ENCODE data around the gene RNF32. TPM values are rescaled to one million over a fixed set of nuclear protein-coding genes. Genes with fewer than 3 reads are reported as not detected.

The RNF32 gene
- total RNA-seq = 1 to 10 TPM in 1 of 2 experiments, under 1 TPM in 1; 0.97 to 2.2 TPM

DNA sequence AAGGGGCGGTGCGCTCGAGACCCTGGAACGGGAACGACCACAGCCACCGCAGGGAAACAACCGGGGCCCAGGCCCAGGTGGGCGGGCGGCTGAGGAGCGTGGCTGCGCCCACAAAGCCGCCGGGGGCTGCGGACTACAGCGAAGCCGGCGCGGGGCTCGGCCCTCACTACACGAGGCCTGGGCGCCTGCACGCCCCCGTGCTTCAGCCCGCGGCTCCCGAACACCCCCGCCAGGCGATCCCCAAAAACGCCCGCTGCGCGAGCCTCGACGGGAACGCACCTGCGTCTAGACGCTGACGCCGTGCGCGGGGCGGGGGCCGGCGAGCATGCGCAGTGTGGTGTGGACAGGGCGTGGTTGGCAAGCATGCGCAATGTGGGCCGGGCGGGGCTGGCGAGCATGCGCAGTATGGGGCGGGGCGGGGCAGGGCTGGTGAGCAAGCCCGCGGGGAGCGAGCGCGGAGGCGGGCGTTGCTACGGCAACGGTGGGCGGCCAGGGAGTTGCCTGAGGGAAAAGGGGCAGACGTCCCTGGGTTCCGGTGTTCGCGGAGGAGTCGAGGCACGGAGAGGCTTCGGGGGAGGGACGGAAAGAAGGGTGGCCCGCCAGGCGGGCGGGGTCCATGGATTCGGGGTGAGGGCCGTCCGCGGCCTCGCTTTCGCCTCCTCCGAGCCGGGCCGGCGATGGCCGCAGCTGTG lies at the start of gene RNF32:
RNF32 (plus strand) TSS at position 518 of the 692 bp plus-strand sequence. CDS start 3,104 bp downstream, outside the sequence.
- Mint-ChIP-seq H3K27me3 (peaks cover 24% of the 10 kb centered on the region), H3K4me3 (peak within 1 kb of the TSS; percentile 94), H3K4me1 (peaks cover 14% of the 10 kb centered on the region), H3K36me3 (no peaks in the 10 kb centered on the region), H3K9me3 (peaks cover 4% of the 10 kb centered on the region), H3K27ac (peak within 1 kb of the TSS; percentile 96)
- DNase-seq = peak; percentile 99
- ATAC-seq (ENCODE audit: low read depth) = peak; percentile 91
- POLR2A ChIA-PET = interaction anchor here (1.4 to 1.7 kb wide), 2 partner anchors 9 to 28 kb away, joined by 6 to 12 read pairs; no protein-coding TSS in a partner anchor

DNA sequence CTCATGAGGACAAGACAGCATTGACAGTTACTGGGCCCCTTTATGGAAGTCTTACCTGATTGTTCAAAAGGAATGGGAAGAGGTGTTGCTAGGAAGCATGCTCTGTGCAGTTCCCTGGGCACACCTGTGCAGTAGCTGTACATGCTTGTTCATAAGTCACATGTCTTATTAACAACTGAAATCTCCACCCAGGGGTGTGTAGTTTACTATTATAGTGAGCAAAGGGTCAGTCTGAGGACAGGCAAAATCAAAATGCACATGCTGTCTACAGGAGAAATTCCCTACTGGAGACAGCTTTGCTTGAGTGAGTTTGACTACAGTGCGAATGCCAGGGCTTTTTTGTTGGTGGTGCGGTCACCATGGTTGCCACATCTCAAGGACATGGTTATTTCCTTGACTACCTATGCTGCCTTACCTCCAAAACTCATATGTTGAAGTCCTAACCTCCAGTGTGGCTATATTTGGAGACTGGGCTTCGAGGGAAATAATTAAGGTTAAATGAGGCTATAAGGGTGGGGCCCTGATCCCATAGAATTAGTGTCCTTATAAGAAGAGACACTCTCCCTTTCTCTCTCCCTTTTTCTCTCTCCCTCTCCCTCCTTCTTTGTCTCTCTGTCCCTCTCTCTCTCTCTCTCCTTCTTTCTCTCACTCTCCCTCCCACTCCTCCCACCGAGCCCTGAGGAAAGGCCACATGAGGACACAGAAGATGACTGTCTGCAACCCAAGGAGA lies 48.3 kb upstream of the RNF32 start:
- DNase-seq (no peak), ATAC-seq (ENCODE audit: low read depth) (no peak)
- Mint-ChIP-seq H3K27me3 (peaks cover 3% of the 10 kb centered on the region), H3K9me3 (peaks cover 10% of the 10 kb centered on the region), H3K36me3 (no peaks in the 10 kb centered on the region), H3K4me1 (no peaks in the 10 kb centered on the region), H3K4me3 (no peak overlapping the region), H3K27ac (no peak overlapping the region)
- POLR2A ChIA-PET = no interaction called here

DNA sequence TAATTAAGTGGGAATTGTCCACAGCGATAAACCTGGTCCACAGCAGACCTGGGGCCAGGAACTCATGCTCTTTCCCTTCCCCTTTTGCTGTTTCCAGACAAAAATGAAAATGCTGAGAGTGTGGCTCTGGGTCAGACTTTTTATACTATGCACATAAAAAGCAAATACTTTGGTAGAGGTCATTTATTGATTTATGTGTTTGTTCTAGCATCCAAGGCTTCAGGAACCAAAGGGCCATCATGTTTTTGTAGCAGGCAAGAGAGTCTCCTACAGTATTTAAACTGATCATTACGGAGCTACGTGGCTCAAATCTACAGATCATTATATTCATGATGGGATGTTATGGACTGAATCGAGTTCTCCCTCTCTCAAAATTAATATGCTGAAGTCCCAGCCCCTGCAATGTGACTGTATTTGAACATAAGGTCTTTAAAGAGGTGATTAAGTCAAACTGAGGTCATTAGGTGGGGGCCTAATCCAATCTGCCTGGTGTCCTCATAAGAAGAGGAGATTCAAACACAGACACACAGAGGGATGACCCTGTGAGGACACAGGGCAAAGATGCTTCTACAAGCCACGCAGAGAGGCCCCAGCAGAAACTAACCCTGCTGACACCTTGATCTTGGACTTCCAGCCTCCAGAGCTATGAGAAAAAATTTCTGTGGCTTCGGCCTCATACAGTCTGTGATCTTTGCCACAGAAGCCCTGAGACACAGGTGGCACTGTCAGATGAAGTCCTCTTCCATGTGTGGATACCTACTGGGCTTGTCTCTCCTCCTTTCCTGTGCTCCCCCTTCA lies 46.1 kb upstream of the RNF32 start:
- ATAC-seq (ENCODE audit: low read depth) = no peak
- peaks cover 2% of the 10 kb centered on the region for H3K36me3 Mint-ChIP-seq
- DNase-seq = no peak
- H3K27ac Mint-ChIP-seq = no peak overlapping the region
- H3K9me3 Mint-ChIP-seq = peaks cover 10% of the 10 kb centered on the region
- POLR2A ChIA-PET = no interaction called here
- no peak overlapping the region for H3K4me3 Mint-ChIP-seq
- no peaks in the 10 kb centered on the region for H3K4me1 Mint-ChIP-seq
- H3K27me3 Mint-ChIP-seq = peaks cover 6% of the 10 kb centered on the region

DNA sequence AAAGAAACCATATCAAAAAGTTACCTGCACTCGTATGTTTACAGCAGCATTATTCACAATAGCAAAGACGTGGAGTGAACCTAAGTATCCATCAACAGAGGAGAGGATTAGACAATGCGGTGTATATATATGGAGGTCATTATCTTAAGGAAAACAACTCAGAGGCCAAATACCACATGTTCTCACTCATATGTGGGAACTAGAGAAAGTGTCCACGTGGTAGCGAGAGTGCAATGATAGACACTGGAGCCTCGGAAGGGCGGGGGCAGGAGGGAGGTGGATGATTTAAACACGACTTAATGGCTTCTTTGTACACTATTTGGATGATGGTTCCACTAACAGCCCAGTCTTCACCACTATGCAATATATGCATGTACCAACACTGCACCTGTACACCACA lies 40.1 kb upstream of the RNF32 start:
- peaks cover 25% of the 10 kb centered on the region for H3K27me3 Mint-ChIP-seq

DNA sequence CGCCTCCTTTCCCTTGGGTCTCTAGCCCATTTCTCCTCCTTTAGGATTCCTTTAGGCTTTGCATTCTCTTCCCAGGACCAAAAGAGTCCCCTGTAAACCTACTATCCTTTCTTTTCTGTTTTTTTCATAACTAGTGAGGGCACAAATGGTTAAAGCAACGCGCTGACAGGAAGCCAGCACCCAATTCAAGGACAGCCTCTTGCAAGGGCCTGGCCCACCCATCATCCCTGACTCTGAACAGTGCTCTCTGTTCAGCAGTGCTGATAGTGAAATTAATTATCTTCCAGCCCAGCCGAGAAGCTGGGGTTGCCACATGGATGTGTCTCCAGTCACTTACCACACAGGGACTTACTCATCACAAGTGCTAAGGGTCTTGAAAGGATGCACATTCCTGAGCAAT lies 38.3 kb upstream of the RNF32 start:
- DNase-seq (no peak), ATAC-seq (ENCODE audit: low read depth) (no peak)
- no peaks in the 10 kb centered on the region for H3K4me1 Mint-ChIP-seq
- no peak overlapping the region for H3K27ac Mint-ChIP-seq
- no peaks in the 10 kb centered on the region for H3K9me3 Mint-ChIP-seq
- POLR2A ChIA-PET = no interaction called here
- H3K27me3 Mint-ChIP-seq = peaks cover 26% of the 10 kb centered on the region
- peaks cover 2% of the 10 kb centered on the region for H3K36me3 Mint-ChIP-seq
- H3K4me3 Mint-ChIP-seq = no peak overlapping the region

More for the DNA sequence above, 40.1 kb upstream of the RNF32 start:
- Mint-ChIP-seq H3K9me3 (no peaks in the 10 kb centered on the region), H3K27ac (no peak overlapping the region), H3K4me1 (no peaks in the 10 kb centered on the region), H3K4me3 (no peak overlapping the region), H3K36me3 (peaks cover 2% of the 10 kb centered on the region)
- ATAC-seq (ENCODE audit: low read depth) = no peak
- no peak for DNase-seq
- POLR2A ChIA-PET = no interaction called here

DNA sequence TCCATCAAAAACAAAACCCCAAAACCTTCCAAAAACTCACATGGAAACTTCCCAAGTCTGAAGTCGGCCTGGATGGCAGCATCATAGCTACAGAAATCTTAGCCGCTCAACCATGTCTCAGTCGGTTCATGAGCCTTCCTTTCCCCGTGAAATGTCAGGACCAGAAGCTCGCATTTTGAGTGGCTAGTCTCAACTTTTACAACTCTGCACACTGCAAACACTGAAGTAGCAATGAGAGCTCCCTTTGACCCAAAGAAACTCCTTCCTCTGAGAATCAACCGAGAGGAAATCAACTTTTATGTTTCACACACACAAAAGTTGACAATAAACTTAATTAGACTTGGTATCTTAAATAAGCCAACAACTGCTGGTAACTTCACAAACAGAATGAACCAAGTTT lies 37.6 kb upstream of the RNF32 start:
- H3K27ac Mint-ChIP-seq = no peak overlapping the region
- DNase-seq (no peak), ATAC-seq (ENCODE audit: low read depth) (no peak)
- H3K27me3 Mint-ChIP-seq = peaks cover 28% of the 10 kb centered on the region
- no peaks in the 10 kb centered on the region for H3K9me3 Mint-ChIP-seq
- peaks cover 2% of the 10 kb centered on the region for H3K36me3 Mint-ChIP-seq
- H3K4me3 Mint-ChIP-seq = no peak overlapping the region
- H3K4me1 Mint-ChIP-seq = peaks cover 2% of the 10 kb centered on the region
- POLR2A ChIA-PET = no interaction called here

DNA sequence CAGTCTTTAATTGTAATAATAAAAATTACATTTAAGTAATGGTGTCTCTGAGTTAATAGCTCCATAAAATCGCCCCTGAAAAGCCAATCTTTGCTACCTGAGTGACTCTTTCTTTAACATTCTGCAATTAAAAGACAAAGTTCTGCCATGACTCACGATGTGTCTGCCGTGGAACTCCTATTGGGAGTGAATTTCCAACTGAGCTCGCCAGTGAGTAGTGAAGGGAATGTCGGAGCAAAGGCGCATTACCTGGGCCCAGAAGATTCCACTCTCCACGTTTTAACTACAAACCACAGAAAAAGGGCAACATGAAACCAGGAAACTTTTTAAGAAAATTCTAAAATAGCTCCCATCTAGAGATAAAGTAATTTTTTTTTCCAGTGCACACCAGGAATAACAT lies 36.9 kb upstream of the RNF32 start:
- ATAC-seq (ENCODE audit: low read depth) (no peak), DNase-seq (no peak)
- H3K27me3 Mint-ChIP-seq = peaks cover 33% of the 10 kb centered on the region
- POLR2A ChIA-PET = no interaction called here
- H3K9me3 Mint-ChIP-seq = no peaks in the 10 kb centered on the region
- H3K4me1 Mint-ChIP-seq = peaks cover 5% of the 10 kb centered on the region
- no peaks in the 10 kb centered on the region for H3K36me3 Mint-ChIP-seq
- H3K4me3 Mint-ChIP-seq = no peak overlapping the region
- no peak overlapping the region for H3K27ac Mint-ChIP-seq

DNA sequence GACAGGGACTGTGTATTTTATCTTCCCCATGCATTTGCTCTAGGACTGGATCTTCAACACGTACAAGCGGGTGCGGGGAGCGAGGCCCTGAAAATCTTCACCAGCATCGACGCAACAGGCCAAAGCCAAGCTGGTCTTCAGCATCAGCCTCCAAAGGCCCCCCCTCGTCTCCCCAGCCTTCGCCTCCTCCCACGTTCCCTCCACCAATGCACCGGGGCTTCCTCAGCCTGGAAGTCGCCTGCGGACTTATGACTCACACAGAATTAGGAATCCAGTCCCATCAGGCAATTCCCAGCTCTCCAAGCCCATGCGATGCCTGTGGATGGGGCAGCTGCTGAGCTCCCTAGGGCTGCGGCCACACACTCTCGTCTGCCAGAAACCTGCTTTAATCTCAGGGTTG lies 36.3 kb upstream of the RNF32 start:
- Mint-ChIP-seq H3K27me3 (peaks cover 39% of the 10 kb centered on the region), H3K36me3 (no peaks in the 10 kb centered on the region), H3K4me3 (no peak overlapping the region), H3K9me3 (no peaks in the 10 kb centered on the region), H3K27ac (no peak overlapping the region), H3K4me1 (peaks cover 8% of the 10 kb centered on the region)
- ATAC-seq (ENCODE audit: low read depth) (no peak), DNase-seq (no peak)
- POLR2A ChIA-PET = no interaction called here

DNA sequence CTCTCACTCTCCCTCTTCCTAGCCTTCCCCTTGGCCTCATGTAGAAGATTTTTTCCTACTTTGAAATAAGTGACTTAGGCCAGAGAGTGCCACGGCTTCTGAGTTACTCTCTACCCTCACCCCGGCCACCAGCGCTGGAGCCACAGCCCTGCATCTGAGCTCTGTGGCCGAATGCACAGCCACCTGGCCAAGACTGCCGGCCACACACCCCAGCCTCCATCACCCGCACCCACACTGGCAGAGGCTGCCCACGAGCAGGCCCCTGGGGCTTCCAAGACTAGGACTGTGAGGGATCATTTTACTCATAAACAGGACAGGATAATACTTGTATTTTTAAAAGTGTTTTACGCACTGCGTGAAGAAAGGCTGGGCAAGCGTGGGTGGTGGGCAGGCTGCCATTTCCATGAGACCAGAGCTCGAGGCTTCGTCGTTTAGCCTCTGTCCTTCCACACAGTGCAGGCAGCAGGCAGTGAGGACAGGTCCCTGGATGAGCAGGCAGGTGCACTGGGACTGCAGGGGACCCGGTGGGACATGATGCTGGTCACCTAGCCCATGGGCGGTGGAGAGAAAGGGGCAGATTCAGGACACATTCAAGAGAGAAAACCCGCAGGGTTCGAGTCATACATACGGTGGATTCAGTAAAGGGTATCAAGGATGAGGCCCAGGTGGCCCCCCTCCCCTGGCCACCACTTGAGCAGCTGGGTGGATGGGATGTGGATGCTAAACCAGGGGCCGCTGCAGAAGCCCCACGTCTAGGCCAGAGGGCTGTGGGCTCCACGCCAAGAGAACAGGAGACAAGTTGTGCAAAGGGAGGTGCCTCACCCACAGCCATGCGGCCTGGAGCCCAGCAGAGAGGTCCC lies 35.5 kb upstream of the RNF32 start:
- Mint-ChIP-seq H3K27me3 (peaks cover 47% of the 10 kb centered on the region), H3K4me3 (no peak overlapping the region), H3K4me1 (peaks cover 8% of the 10 kb centered on the region), H3K9me3 (no peaks in the 10 kb centered on the region), H3K36me3 (no peaks in the 10 kb centered on the region), H3K27ac (no peak overlapping the region)
- no peak for ATAC-seq (ENCODE audit: low read depth)
- POLR2A ChIA-PET = no interaction called here
- DNase-seq = no peak

DNA sequence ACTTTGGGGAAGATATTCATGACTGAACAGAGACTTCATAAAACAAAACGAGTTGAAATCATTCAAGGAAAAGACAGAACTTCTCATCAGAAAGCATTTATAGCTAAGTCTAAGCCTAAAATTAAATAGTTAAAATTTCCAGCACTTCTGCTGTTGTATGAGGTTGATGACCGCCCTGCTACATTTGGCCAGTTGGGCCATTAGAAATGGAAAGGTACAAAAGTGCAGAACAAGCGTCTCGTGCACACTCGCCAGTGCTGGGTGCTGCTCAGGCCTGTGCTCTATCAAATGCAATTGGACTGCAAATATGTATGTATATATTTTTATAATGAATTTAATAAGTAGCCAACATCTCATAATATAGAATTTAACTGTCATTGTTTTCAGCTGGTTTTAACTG lies 34.4 kb upstream of the RNF32 start:
- H3K4me3 Mint-ChIP-seq = no peak overlapping the region
- ATAC-seq (ENCODE audit: low read depth) (no peak), DNase-seq (no peak)
- no peaks in the 10 kb centered on the region for H3K9me3 Mint-ChIP-seq
- H3K27me3 Mint-ChIP-seq = peaks cover 58% of the 10 kb centered on the region
- POLR2A ChIA-PET = no interaction called here
- H3K27ac Mint-ChIP-seq = no peak overlapping the region
- H3K4me1 Mint-ChIP-seq = peaks cover 8% of the 10 kb centered on the region
- H3K36me3 Mint-ChIP-seq = no peaks in the 10 kb centered on the region

DNA sequence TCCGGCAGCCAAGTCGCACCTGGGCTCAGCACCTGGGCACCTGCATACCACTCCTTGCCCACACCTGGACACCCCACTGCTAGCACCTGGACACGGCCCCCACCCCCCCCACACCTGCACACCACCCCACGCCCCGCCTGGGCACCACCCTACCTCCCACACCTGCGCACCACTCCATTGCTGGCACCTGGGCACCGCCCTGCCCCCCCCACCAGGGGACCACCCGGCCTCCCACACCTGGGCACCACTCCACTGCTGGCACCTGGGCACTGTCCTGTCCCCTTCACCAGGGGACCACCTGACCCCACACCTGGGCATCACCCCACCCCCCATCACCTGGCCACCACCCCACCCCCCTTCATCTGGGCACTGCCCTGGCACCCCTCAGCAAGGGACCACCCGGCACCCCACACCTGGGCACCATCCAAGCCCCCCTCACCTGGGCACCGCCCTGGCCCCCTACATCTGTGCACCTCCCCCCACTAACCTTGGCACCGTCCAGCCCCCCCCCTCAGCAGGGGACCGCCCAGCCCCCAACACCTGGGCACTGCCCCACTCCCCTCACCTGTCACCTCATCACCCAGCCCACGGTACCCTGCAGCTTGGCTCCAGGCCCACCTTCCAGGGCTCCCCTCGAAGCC lies 33.8 kb upstream of the RNF32 start:
- Mint-ChIP-seq H3K27ac (no peak overlapping the region), H3K9me3 (no peaks in the 10 kb centered on the region), H3K36me3 (no peaks in the 10 kb centered on the region), H3K4me1 (peaks cover 8% of the 10 kb centered on the region), H3K27me3 (peaks cover 53% of the 10 kb centered on the region), H3K4me3 (peak overlapping the region; percentile 19)
- DNase-seq = no peak
- POLR2A ChIA-PET = no interaction called here
- no peak for ATAC-seq (ENCODE audit: low read depth)

DNA sequence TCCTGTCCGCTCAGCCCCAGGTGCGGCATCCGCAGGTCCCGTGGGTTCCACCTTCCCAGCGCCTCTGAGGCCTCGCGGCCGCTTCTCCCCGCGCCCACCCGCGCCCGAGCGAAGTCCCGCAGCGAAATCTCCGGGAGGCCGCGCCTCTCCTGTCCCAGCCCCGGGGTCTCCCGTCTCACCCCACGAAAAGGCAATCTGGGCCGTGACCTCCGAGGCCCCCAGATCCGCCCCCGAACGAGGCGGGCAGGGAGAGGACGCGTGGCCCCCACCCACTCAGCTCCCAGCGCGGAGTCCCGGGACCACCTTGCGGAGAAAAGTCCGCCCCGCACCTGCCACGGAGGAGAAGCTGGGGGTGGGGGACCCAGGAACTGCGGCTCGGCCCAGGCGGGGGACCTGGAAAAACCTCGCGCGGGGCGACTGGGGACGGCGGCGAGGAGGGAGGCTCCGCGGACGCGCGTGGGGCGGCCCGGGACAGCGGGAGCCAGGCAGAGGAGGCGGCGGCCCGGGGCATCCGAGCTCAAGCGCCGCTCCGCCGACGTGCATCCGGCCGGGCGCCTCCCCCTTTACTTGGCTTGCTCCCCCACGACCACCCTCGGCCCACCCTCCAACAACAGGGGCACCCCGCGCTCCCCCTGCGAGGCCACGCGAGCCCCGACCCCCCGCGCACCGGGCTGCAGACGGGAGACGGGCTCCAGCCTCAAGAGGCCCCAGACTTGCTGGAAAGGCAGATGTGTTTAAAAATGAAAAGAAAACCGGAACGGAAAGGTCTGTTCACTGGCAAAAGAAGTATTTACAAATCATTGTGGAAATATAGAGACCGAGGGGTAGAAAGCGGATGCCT lies 33.0 kb upstream of the RNF32 start:
- peak overlapping the region; percentile 65 for H3K4me3 Mint-ChIP-seq
- H3K4me1 Mint-ChIP-seq = peaks cover 15% of the 10 kb centered on the region
- ATAC-seq (ENCODE audit: low read depth) = peak; percentile 34
- POLR2A ChIA-PET = no interaction called here
- H3K36me3 Mint-ChIP-seq = no peaks in the 10 kb centered on the region
- H3K27ac Mint-ChIP-seq = no peak overlapping the region
- peak; percentile 45 for DNase-seq
- H3K9me3 Mint-ChIP-seq = no peaks in the 10 kb centered on the region
- H3K27me3 Mint-ChIP-seq = peaks cover 54% of the 10 kb centered on the region

Measured in activated naive CD8-positive, alpha-beta T cell treated with anti-CD3 and anti-CD28 coated beads, Interleukin-2, amount 10 ng/mL, durations not matched to agents 7 days and 5 days (primary cell).